ENCODE data around the gene RPS6KC1.

GRCh38 chr1:213124590-213124989 lies 73.5 kb downstream of the RPS6KC1 start:
- TF ChIP-seq MAX (IDR thresholded peaks at IDR 0.05) (no peak), TEAD4 (IDR thresholded peaks at IDR 0.05) (no peak), EP300 (IDR thresholded peaks at IDR 0.05; ENCODE audit: borderline replicate concordance) (no peak), REST (IDR thresholded peaks at IDR 0.05; ENCODE audit: low read depth) (no peak), USF1 (IDR thresholded peaks at IDR 0.05) (no peak), TAF1 (IDR thresholded peaks at IDR 0.05; ENCODE audit: low read depth) (no peak), RAD21 (IDR thresholded peaks at IDR 0.05; ENCODE audit: low read depth) (no peak), CEBPB (IDR thresholded peaks at IDR 0.05) (no peak)

Measured in Ishikawa (cell line).